RWPE1 (cell line): ENCODE results near the gene TTC39A.

ENCODE experiments used
- CTCF ChIA-PET: fragments of 350-600 bp; sonication (Branson Sonifier 250); formaldehyde crosslinking; extraction: SDS; loops from one replicate; lab custom pipeline; 2021; lab: Yijun Ruan, JAX
- POLR2A ChIA-PET: fragments of 400-600 bp; formaldehyde crosslinking; extraction: SDS; loops from one replicate; lab custom pipeline; 2020; ENCODE audit warnings: antibody characterized with exemption; ENCODE audit not compliant: low non-redundant PET; lab: Yijun Ruan, JAX
- DNase-seq: peaks from one replicate; pipeline ENCODE4 v3.0.0; 2012; ENCODE audit warnings: low spot score
- H3K27ac ChIP-seq: fragments of 450-650 bp; 2 replicates; pipeline ENCODE4 v1.5.1; 2017
- CTCF ChIP-seq: fragments of 450-650 bp; conservative IDR thresholded peaks from 2 replicates; pipeline ENCODE4 v1.5.1; 2017; ENCODE audit warnings: low read depth, mild to moderate bottlenecking

The TTC39A gene

GRCh38 chr1:51347398-51348146, 17.2 kb upstream of the TTC39A start:
- POLR2A ChIA-PET: interaction anchor here (0.5 kb wide), 1 partner anchor 12 kb away, joined by 8 read pairs; no protein-coding TSS in a partner anchor

GRCh38 chr1:51346086-51346942, 16.0 kb upstream of the TTC39A start:
- no peak for TF ChIP-seq CTCF
- no peak for DNase-seq
- ChIA-PET CTCF (no interaction called here), POLR2A (no interaction called here)
- H3K27ac ChIP-seq: no peak overlapping the region

More at GRCh38 chr1:51347398-51348146, 17.2 kb upstream of the TTC39A start:
- no peak for DNase-seq
- CTCF ChIA-PET: interaction anchor here (0.6 to 0.7 kb wide), 2 partner anchors 104 to 225 kb away, joined by 3 read pairs; no protein-coding TSS in a partner anchor
- no peak overlapping the region for H3K27ac ChIP-seq
- no peak for TF ChIP-seq CTCF

- H3K27ac ChIP-seq: no peak overlapping the region
- no peak for DNase-seq
- ChIA-PET POLR2A (no interaction called here), CTCF (interaction anchor here (0.6 to 1.0 kb wide), 3 partner anchors 28 to 74 kb away, joined by 3 read pairs; no protein-coding TSS in a partner anchor)
- TF ChIP-seq CTCF: no peak
Observed at GRCh38 chr1:51345300-51345687, 14.9 kb upstream of the TTC39A start.

GRCh38 chr1:51344602-51345299, 14.4 kb upstream of the TTC39A start:
- ChIA-PET CTCF (interaction anchor here (0.6 to 1.0 kb wide), 4 partner anchors 27 to 114 kb away, joined by 3 read pairs; no protein-coding TSS in a partner anchor), POLR2A (no interaction called here)
- DNase-seq: peak; percentile 45
- H3K27ac ChIP-seq: no peak overlapping the region
- TF ChIP-seq CTCF: 0 out of 2 replicates have a peak, but pooled peaks have one; percentile 8

- DNase-seq: no peak
- ChIA-PET POLR2A (no interaction called here), CTCF (interaction anchor here (0.6 kb wide), 1 partner anchor 115 kb away, joined by 3 read pairs; no protein-coding TSS in a partner anchor)
- TF ChIP-seq CTCF: no peak
- no peak overlapping the region for H3K27ac ChIP-seq
Observed at GRCh38 chr1:51344276-51344601, 13.9 kb upstream of the TTC39A start.

- H3K27ac ChIP-seq: no peak overlapping the region
- no peak for TF ChIP-seq CTCF
- ChIA-PET POLR2A (no interaction called here), CTCF (no interaction called here)
- no peak for DNase-seq
Observed at GRCh38 chr1:51343624-51344023, 13.3 kb upstream of the TTC39A start.
